ENCODE data around the gene RIN3. TPM values are rescaled to one million over a fixed set of nuclear protein-coding genes. Genes with fewer than 3 reads are reported as not detected.

The RIN3 gene
- total and polyA plus RNA-seq, 8 donors: 13.8 to 54.8 (median 18.0) TPM

- H3K27me3 ChIP-seq: no peaks in the 10 kb centered on the region
- H3K9me3 ChIP-seq: no peaks in the 10 kb centered on the region
- no peak for DNase-seq
- H3K27ac ChIP-seq: peak overlapping the region; percentile 62 to 74
- no peak for ATAC-seq
- no peak overlapping the region for H3K4me3 ChIP-seq
- no peak for TF ChIP-seq CTCF (IDR thresholded peaks at IDR 0.05)
- peaks cover 0 to 9% of the 10 kb centered on the region in 2 donors for H3K36me3 ChIP-seq
- peaks cover 0 to 55% of the 10 kb centered on the region in 2 donors for H3K4me1 ChIP-seq
- intact Hi-C loops (cut with DNase I): loop anchor here in 1 of 2 donors (10.0 kb wide), 1 partner anchor 87 kb away; no protein-coding TSS in a partner anchor
Observed at GRCh38 chr14:92587700-92588085, 74.1 kb downstream of the RIN3 start.

- DNase-seq (no peak), ATAC-seq (peak; percentile 37)
- intact Hi-C loops (cut with DNase I): loop anchor here in 1 of 2 donors (10.0 kb wide), 1 partner anchor 85 kb away; no protein-coding TSS in a partner anchor
- Histone ChIP-seq H3K4me3 (no peak overlapping the region), H3K27ac (no peak overlapping the region), H3K27me3 (no peaks in the 10 kb centered on the region), H3K36me3 (peaks cover 0 to 3% of the 10 kb centered on the region in 2 donors), H3K9me3 (no peaks in the 10 kb centered on the region), H3K4me1 (peaks cover 0 to 43% of the 10 kb centered on the region in 2 donors)
- peak in 1 of 2 donors; percentile 17 for TF ChIP-seq CTCF (IDR thresholded peaks at IDR 0.05)
Observed at GRCh38 chr14:92589213-92589852, 75.8 kb downstream of the RIN3 start.

- intact Hi-C loops (cut with DNase I): no loop called here
- DNase-seq (no peak), ATAC-seq (no peak)
- Histone ChIP-seq H3K4me3 (no peak overlapping the region), H3K36me3 (peaks cover 0 to 3% of the 10 kb centered on the region in 2 donors), H3K4me1 (peaks cover 0 to 35% of the 10 kb centered on the region in 2 donors), H3K27ac (no peak overlapping the region), H3K9me3 (no peaks in the 10 kb centered on the region), H3K27me3 (no peaks in the 10 kb centered on the region)
- no peak for TF ChIP-seq CTCF (IDR thresholded peaks at IDR 0.05)
Observed at GRCh38 chr14:92590176-92590575, 76.6 kb downstream of the RIN3 start.

GRCh38 chr14:92590941-92591340, 77.4 kb downstream of the RIN3 start:
- intact Hi-C loops (cut with DNase I): no loop called here

More at GRCh38 chr14:92590941-92591340, 77.4 kb downstream of the RIN3 start:
- peaks cover 0 to 27% of the 10 kb centered on the region in 2 donors for H3K4me1 ChIP-seq
- peak overlapping the region in 1 of 2 donors; percentile 9 for H3K27ac ChIP-seq
- no peaks in the 10 kb centered on the region for H3K9me3 ChIP-seq
- H3K4me3 ChIP-seq: no peak overlapping the region
- ATAC-seq (no peak), DNase-seq (no peak)
- no peaks in the 10 kb centered on the region for H3K27me3 ChIP-seq
- peaks cover 0 to 3% of the 10 kb centered on the region in 2 donors for H3K36me3 ChIP-seq
- TF ChIP-seq CTCF (IDR thresholded peaks at IDR 0.05): no peak
